DOHH2 (cell line): ENCODE results near the gene COL1A1.

Experiments
- H3F3A ChIP-seq: fragments of 200-600 bp; sonication (generic), shearing (Covaris generic); 2 replicates; pipeline ENCODE4 v1.6.0; 2016; ENCODE audit warnings: antibody characterized with exemption, mild to moderate bottlenecking; ENCODE audit not compliant: control insufficient read depth, insufficient read depth
- H3K27ac ChIP-seq: fragments of 200-600 bp; sonication (generic); 2 replicates; pipeline ENCODE4 v1.5.1; 2014; ENCODE audit warnings: low read depth, mild to moderate bottlenecking, low read length, moderate library complexity
- H3K27me3 ChIP-seq: fragments of 200-600 bp; sonication (generic); 2 replicates; pipeline ENCODE4 v1.6.1; 2014; ENCODE audit warnings: mild to moderate bottlenecking, low read length, mixed read lengths; ENCODE audit not compliant: control insufficient read depth
- H3K36me3 ChIP-seq: fragments of 200-600 bp; sonication (generic); 2 replicates; pipeline ENCODE4 v1.6.1; 2014; ENCODE audit warnings: mild to moderate bottlenecking, low read length, moderate library complexity, mixed read lengths; ENCODE audit not compliant: control insufficient read depth
- H3K4me1 ChIP-seq: fragments of 200-600 bp; sonication (generic); 2 replicates; pipeline ENCODE4 v1.6.1; 2014; ENCODE audit warnings: mild to moderate bottlenecking, low read length, mixed read lengths; ENCODE audit not compliant: control insufficient read depth
- H3K4me2 ChIP-seq: fragments of 200-600 bp; sonication (generic); 2 replicates; pipeline ENCODE4 v1.6.0; 2014; ENCODE audit warnings: mild to moderate bottlenecking, low read length, moderate library complexity
- H3K4me3 ChIP-seq: fragments of 200-600 bp; sonication (generic); 2 replicates; pipeline ENCODE4 v1.5.1; 2014; ENCODE audit warnings: mild to moderate bottlenecking, low read length, mixed read lengths
- H3K79me2 ChIP-seq: fragments of 200-600 bp; sonication (generic); 2 replicates; pipeline ENCODE4 v1.6.1; 2014; ENCODE audit warnings: mild to moderate bottlenecking, low read length, mixed read lengths; ENCODE audit not compliant: control insufficient read depth
- H3K9me2 ChIP-seq: fragments of 200-600 bp; sonication (generic); replicated peaks from 2 replicates; pipeline ENCODE4 v1.6.1; 2014; ENCODE audit warnings: mild to moderate bottlenecking, low read length, mixed read lengths; ENCODE audit not compliant: control insufficient read depth
- H3K9me3 ChIP-seq: fragments of 200-600 bp; sonication (generic); 2 replicates; pipeline ENCODE4 v1.6.1; 2014; ENCODE audit warnings: antibody characterized with exemption, low read length, mixed read lengths; ENCODE audit not compliant: control insufficient read depth, insufficient read depth
- H4K20me1 ChIP-seq: fragments of 200-600 bp; sonication (generic); 2 replicates; pipeline ENCODE4 v1.6.0; 2014; ENCODE audit warnings: low read depth, mild to moderate bottlenecking, antibody characterized with exemption, low read length, moderate library complexity; ENCODE audit not compliant: control insufficient read depth, insufficient read depth
- CTCF ChIP-seq: fragments of 200-600 bp; sonication (generic); IDR thresholded peaks from one replicate; pipeline ENCODE4 v1.5.1; 2014; ENCODE audit warnings: antibody characterized with exemption, mild to moderate bottlenecking, low read depth, low read length; ENCODE audit not compliant: poor library complexity, severe bottlenecking
- EZH2phosphoT487 ChIP-seq: fragments of 200-600 bp; sonication (generic); IDR thresholded peaks from 2 replicates; pipeline ENCODE4 v1.6.1; 2017; ENCODE audit warnings: borderline replicate concordance, mild to moderate bottlenecking, antibody characterized with exemption, low read length, moderate library complexity, mixed read lengths

The COL1A1 gene

GRCh38 chr17:50207315-50207714 lies 5.9 kb upstream of the COL1A1 start:
- H3K4me1 ChIP-seq: no peaks in the 10 kb centered on the region
- H3K4me2 ChIP-seq: no peak overlapping the region
- no peak overlapping the region for H3K4me3 ChIP-seq
- no peak overlapping the region for H3K27ac ChIP-seq
- TF ChIP-seq CTCF: no peak
- TF ChIP-seq EZH2phosphoT487: no peak
- H3K9me2 ChIP-seq: no peaks in the 10 kb centered on the region
- no peaks in the 10 kb centered on the region for H3K9me3 ChIP-seq
- no peaks in the 10 kb centered on the region for H3K36me3 ChIP-seq
- no peaks in the 10 kb centered on the region for H4K20me1 ChIP-seq
- no peaks in the 10 kb centered on the region for H3F3A ChIP-seq
- no peaks in the 10 kb centered on the region for H3K79me2 ChIP-seq
- H3K27me3 ChIP-seq: peaks cover 77% of the 10 kb centered on the region

GRCh38 chr17:50206604-50207293 lies 5.3 kb upstream of the COL1A1 start:
- H3K4me1 ChIP-seq: no peaks in the 10 kb centered on the region
- H3K4me3 ChIP-seq: no peak overlapping the region
- H3K4me2 ChIP-seq: no peak overlapping the region
- H3K27me3 ChIP-seq: peaks cover 77% of the 10 kb centered on the region
- H4K20me1 ChIP-seq: no peaks in the 10 kb centered on the region
- no peaks in the 10 kb centered on the region for H3K36me3 ChIP-seq
- no peak overlapping the region for H3K27ac ChIP-seq
- H3K9me3 ChIP-seq: no peaks in the 10 kb centered on the region
- no peaks in the 10 kb centered on the region for H3K9me2 ChIP-seq
- no peaks in the 10 kb centered on the region for H3F3A ChIP-seq
- H3K79me2 ChIP-seq: no peaks in the 10 kb centered on the region
- TF ChIP-seq EZH2phosphoT487: no peak
- TF ChIP-seq CTCF: no peak

- no peaks in the 10 kb centered on the region for H3K36me3 ChIP-seq
- H3K4me2 ChIP-seq: no peak overlapping the region
Measured at GRCh38 chr17:50205963-50206505, 4.6 kb upstream of the COL1A1 start.

More at GRCh38 chr17:50205963-50206505, 4.6 kb upstream of the COL1A1 start:
- peaks cover under 1% of the 10 kb centered on the region for H3K4me1 ChIP-seq
- TF ChIP-seq CTCF: no peak
- TF ChIP-seq EZH2phosphoT487: no peak
- H3K4me3 ChIP-seq: no peak overlapping the region
- H3F3A ChIP-seq: no peaks in the 10 kb centered on the region
- H3K9me2 ChIP-seq: no peaks in the 10 kb centered on the region
- peaks cover 80% of the 10 kb centered on the region for H3K27me3 ChIP-seq
- no peaks in the 10 kb centered on the region for H3K9me3 ChIP-seq
- no peak overlapping the region for H3K27ac ChIP-seq
- H3K79me2 ChIP-seq: no peaks in the 10 kb centered on the region
- H4K20me1 ChIP-seq: no peaks in the 10 kb centered on the region
